K562 (cell line): ENCODE data around the gene CYP2D6. TPM values are rescaled to one million over a fixed set of nuclear protein-coding genes. Genes with fewer than 3 reads are reported as not detected.

Experiments used
- ATF1 ChIP-seq, 2 experiments: fragments of 450-650 bp in 1 of 2; IDR thresholded peaks; 2 replicates each; pipeline ENCODE4 v1.6.1; 2016; ENCODE audit warnings: missing compliant biosample characterization in 1 of 2, missing genetic modification characterization in 1 of 2
- ATF7 ChIP-seq: fragments of 450-650 bp; IDR thresholded peaks from 2 replicates; pipeline ENCODE4 v1.7.1; 2014; ENCODE audit warnings: mild to moderate bottlenecking, moderate library complexity
- BRD4 ChIP-seq: fragments of 200-600 bp; sonication (generic); IDR thresholded peaks from 2 replicates; pipeline ENCODE4 v1.6.1; 2017; ENCODE audit warnings: inconsistent platforms
- BRF1 ChIP-seq: IDR thresholded peaks from 3 replicates; pipeline ENCODE4 v1.6.1; 2011; ENCODE audit warnings: borderline replicate concordance, mild to moderate bottlenecking; ENCODE audit not compliant: insufficient read length; ENCODE audit errors: extremely low read depth
- CC2D1A ChIP-seq: fragments of 450-650 bp; IDR thresholded peaks from 2 replicates; pipeline ENCODE4 v1.6.1; 2017; ENCODE audit warnings: mild to moderate bottlenecking
- CHD2 ChIP-seq: IDR thresholded peaks from 2 replicates; pipeline ENCODE4 v1.6.1; 2011; ENCODE audit warnings: low read depth, low read length
- CXXC5 ChIP-seq: fragments of 250-450 bp; sonication (Bioruptor Pico); IDR thresholded peaks from 2 replicates; pipeline ENCODE4 v1.8.0; 2022; ENCODE audit warnings: inconsistent platforms, mild to moderate bottlenecking, moderate library complexity
- EGR1 ChIP-seq: fragments of 450-650 bp; conservative IDR thresholded peaks from 2 replicates; pipeline ENCODE4 v1.6.1; 2017; ENCODE audit warnings: mild to moderate bottlenecking
- EP300 ChIP-seq: IDR thresholded peaks from 2 replicates; pipeline ENCODE4 v1.6.1; 2012; ENCODE audit warnings: low read length, improper control_type of control experiment
- FOS ChIP-seq: IDR thresholded peaks from 3 replicates; pipeline ENCODE4 v1.6.1; 2011; ENCODE audit not compliant: insufficient read length; ENCODE audit errors: extremely low read depth
- GABPA ChIP-seq: fragments of 200-800 bp; sonication (Bioruptor generic); conservative IDR thresholded peaks from 2 replicates; pipeline ENCODE4 v1.6.1; 2016; ENCODE audit warnings: low read depth, missing genetic modification characterization, missing compliant biosample characterization
- GABPB2 ChIP-seq: fragments of 250-450 bp; sonication (Bioruptor Pico); conservative IDR thresholded peaks from 2 replicates; pipeline ENCODE4 v1.5.1; 2021; ENCODE audit warnings: mild to moderate bottlenecking
- GATA2 ChIP-seq: sonication (generic); formaldehyde crosslinking; IDR thresholded peaks from 2 replicates; pipeline ENCODE4 v1.4.0; 2020; ENCODE audit warnings: mild to moderate bottlenecking, missing genetic modification reagents
- JUND ChIP-seq, 2 experiments: IDR thresholded peaks; 2 replicates in 1 of 2; 3 replicates in 1 of 2; pipeline ENCODE4 v1.6.1; 2011; ENCODE audit warnings: borderline replicate concordance in 2 of 2, low read depth in 2 of 2, low read length in 2 of 2, improper control_type of control experiment in 1 of 2, missing biosample characterization in 1 of 2, missing genetic modification characterization in 1 of 2, missing genetic modification reagents in 1 of 2
- NRF1 ChIP-seq, 2 experiments: fragments of 450-650 bp; IDR thresholded peaks in 1 of 2; conservative IDR thresholded peaks in 1 of 2; 2 replicates each; pipeline ENCODE4 v1.6.1; 2014; ENCODE audit warnings: mild to moderate bottlenecking in 2 of 2
- POLR2B ChIP-seq: fragments of 450-650 bp; IDR thresholded peaks from 2 replicates; pipeline ENCODE4 v1.6.1; 2018; ENCODE audit warnings: low read depth; ENCODE audit not compliant: partially characterized antibody
- RB1 ChIP-seq: fragments of 450-650 bp; IDR thresholded peaks from 2 replicates; pipeline ENCODE4 v1.6.1; 2017; ENCODE audit warnings: low read depth, mild to moderate bottlenecking
- SETDB1 ChIP-seq: IDR thresholded peaks from one replicate; pipeline ENCODE4 v1.6.1; 2012; ENCODE audit warnings: low read length, control low read depth, inconsistent platforms
- SMC3 ChIP-seq: conservative IDR thresholded peaks from 2 replicates; pipeline ENCODE4 v1.6.1; 2011; ENCODE audit warnings: low read depth, low read length, improper control_type of control experiment; ENCODE audit not compliant: insufficient read depth
- ZNF23 ChIP-seq: fragments of 250-450 bp; sonication (Bioruptor Pico); IDR thresholded peaks from 2 replicates; pipeline ENCODE4 v1.4.0; 2020; ENCODE audit warnings: mild to moderate bottlenecking
- ZNF57 ChIP-seq: fragments of 450-650 bp; formaldehyde crosslinking; IDR thresholded peaks from 2 replicates; pipeline ENCODE4 v1.4.0; 2020; ENCODE audit warnings: mild to moderate bottlenecking, moderate library complexity
- polyA plus RNA-seq, 8 experiments: library from polyadenylated mRNA; depleted of rRNA in 4 of 8; stranded (reverse) in 5 of 8; unstranded in 3 of 8; fragments of >200 nt; fragmentation: Nextera tagmentation in 2 of 8; fragmentation: Illumina TruSeq in 1 of 8; extraction: Ambion mirVana in 2 of 8; extraction: Trizol in 1 of 8; gene quantifications; 2 replicates each; pipeline versions ENCODE4 v1.2.1 to v1.2.3, GENCODE V29; 2011 to 2014; ENCODE audit warnings: inconsistent platforms in 1 of 8, missing spikeins in 1 of 8
- total RNA-seq, 7 experiments: library from RNA; depleted of rRNA in 6 of 7; stranded (reverse); fragments of >200 nt in 6 of 7; fragmentation: Illumina TruSeq in 2 of 7; extraction: Trizol in 2 of 7; gene quantifications; 2 replicates each; pipeline versions ENCODE4 v1.2.1 to v1.2.3, GENCODE V29; 2011 to 2021; ENCODE audit warnings: low replicate concordance in 1 of 7
- TF ChIP-seq, protein P1 (sequence below): fragments of 250-450 bp; sonication (Bioruptor Pico); IDR thresholded peaks from 2 replicates; pipeline ENCODE4 v1.8.0; 2022; ENCODE audit warnings: inconsistent platforms
- TF ChIP-seq, protein P2 (sequence below): sonication (generic); formaldehyde crosslinking; IDR thresholded peaks from 2 replicates; pipeline ENCODE4 v1.8.1; 2023; ENCODE audit warnings: missing genetic modification reagents, mild to moderate bottlenecking, borderline replicate concordance

CYP2D6 gene
- total and polyA plus RNA-seq, 9 of the 15 experiments (the other 6 are each of a cell fraction or from before 2014, with no cell fraction given) = 0.04 to 0.20 (median 0.09) TPM; not detected in 5

DNA sequence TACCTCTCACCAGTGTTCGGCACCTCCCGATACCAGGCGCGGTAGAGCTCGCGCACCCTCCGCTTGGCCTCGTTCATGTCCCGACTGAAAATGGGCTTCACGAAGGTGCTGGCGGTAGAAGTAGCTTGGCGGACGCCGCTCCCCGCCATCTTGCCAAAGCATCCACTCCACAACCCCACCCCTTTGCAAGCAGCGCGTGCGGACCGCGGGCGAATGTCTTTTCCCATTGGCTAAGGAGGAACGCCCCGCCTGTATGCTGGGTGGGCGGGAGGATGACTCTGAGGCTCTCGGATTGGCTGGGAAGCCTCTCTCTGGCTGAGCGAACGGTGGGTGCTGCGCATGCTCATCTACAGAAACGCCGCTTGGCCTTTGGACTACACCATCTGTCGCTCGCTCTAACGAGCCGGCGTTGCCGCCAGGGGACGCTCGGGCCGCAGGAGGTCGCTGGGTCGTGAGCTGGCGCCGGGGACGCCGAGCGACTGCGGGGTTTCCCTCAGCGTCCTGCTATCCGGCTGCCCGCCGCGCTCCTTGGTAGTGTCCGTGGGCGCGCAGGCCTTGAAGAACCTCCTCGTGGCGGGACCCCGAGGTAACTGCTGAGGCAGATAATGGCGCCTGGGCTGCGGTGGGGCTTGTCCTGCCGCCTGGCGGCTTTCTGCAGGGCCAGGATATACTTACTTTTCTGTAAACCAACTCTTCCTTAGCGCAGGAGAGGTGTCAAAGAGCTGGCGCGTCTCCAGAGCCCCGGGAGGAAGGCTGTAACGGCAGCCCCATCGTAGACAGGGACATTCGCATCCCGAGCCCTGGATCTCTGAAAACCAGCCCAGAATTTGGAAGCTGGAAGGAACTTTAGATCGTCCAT lies 39.8 kb downstream of the CYP2D6 start, which contains the start of gene NDUFA6 (continued):
- no peak for TF ChIP-seq GABPA (tag)
- TF ChIP-seq, protein P1, sequence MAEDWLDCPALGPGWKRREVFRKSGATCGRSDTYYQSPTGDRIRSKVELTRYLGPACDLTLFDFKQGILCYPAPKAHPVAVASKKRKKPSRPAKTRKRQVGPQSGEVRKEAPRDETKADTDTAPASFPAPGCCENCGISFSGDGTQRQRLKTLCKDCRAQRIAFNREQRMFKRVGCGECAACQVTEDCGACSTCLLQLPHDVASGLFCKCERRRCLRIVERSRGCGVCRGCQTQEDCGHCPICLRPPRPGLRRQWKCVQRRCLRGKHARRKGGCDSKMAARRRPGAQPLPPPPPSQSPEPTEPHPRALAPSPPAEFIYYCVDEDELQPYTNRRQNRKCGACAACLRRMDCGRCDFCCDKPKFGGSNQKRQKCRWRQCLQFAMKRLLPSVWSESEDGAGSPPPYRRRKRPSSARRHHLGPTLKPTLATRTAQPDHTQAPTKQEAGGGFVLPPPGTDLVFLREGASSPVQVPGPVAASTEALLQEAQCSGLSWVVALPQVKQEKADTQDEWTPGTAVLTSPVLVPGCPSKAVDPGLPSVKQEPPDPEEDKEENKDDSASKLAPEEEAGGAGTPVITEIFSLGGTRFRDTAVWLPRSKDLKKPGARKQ (CRISPR knock-in tag) = no peak
- TF ChIP-seq FOS = peak; percentile 57
- TF ChIP-seq BRF1 = no peak
- TF ChIP-seq ATF7 = peak; percentile 80
- no peak for TF ChIP-seq EP300
- TF ChIP-seq SETDB1 = no peak
- TF ChIP-seq CHD2 = no peak
- no peak for TF ChIP-seq ATF1 (CRISPR knock-in tag; IDR thresholded peaks at IDR 0.05)
- peak; percentile 20 for TF ChIP-seq ATF1 (tag; IDR thresholded peaks at IDR 0.05)
- TF ChIP-seq BRD4 = 0 out of 2 replicates have a peak, but pooled peaks have one; percentile 53
- no peak for TF ChIP-seq ZNF57 (CRISPR knock-in tag)
- TF ChIP-seq ZNF23 = no peak
- no peak for TF ChIP-seq CC2D1A
- peak; percentile 77 for TF ChIP-seq POLR2B
- TF ChIP-seq, protein P2, sequence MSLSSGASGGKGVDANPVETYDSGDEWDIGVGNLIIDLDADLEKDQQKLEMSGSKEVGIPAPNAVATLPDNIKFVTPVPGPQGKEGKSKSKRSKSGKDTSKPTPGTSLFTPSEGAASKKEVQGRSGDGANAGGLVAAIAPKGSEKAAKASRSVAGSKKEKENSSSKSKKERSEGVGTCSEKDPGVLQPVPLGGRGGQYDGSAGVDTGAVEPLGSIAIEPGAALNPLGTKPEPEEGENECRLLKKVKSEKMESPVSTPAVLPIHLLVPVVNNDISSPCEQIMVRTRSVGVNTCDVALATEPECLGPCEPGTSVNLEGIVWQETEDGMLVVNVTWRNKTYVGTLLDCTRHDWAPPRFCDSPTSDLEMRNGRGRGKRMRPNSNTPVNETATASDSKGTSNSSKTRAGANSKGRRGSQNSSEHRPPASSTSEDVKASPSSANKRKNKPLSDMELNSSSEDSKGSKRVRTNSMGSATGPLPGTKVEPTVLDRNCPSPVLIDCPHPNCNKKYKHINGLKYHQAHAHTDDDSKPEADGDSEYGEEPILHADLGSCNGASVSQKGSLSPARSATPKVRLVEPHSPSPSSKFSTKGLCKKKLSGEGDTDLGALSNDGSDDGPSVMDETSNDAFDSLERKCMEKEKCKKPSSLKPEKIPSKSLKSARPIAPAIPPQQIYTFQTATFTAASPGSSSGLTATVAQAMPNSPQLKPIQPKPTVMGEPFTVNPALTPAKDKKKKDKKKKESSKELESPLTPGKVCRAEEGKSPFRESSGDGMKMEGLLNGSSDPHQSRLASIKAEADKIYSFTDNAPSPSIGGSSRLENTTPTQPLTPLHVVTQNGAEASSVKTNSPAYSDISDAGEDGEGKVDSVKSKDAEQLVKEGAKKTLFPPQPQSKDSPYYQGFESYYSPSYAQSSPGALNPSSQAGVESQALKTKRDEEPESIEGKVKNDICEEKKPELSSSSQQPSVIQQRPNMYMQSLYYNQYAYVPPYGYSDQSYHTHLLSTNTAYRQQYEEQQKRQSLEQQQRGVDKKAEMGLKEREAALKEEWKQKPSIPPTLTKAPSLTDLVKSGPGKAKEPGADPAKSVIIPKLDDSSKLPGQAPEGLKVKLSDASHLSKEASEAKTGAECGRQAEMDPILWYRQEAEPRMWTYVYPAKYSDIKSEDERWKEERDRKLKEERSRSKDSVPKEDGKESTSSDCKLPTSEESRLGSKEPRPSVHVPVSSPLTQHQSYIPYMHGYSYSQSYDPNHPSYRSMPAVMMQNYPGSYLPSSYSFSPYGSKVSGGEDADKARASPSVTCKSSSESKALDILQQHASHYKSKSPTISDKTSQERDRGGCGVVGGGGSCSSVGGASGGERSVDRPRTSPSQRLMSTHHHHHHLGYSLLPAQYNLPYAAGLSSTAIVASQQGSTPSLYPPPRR (CRISPR knock-in tag) = no peak; the same call in 1 of the 2 replicates
- peak; percentile 98 to 99 for TF ChIP-seq NRF1 (conservative IDR thresholded peaks at IDR 0.05 in 1 of 2, IDR thresholded peaks at IDR 0.05 in 1 of 2)
- peak; percentile 28 for TF ChIP-seq EGR1
- TF ChIP-seq GATA2 = no peak
- peak; percentile 75; the same call in 1 of the 2 replicates for TF ChIP-seq JUND (IDR thresholded peaks at IDR 0.05; ENCODE audit: borderline replicate concordance, low read depth, low read length)
- TF ChIP-seq JUND (tag; IDR thresholded peaks at IDR 0.05; ENCODE audit: borderline replicate concordance, low read depth, low read length) = 0 out of 3 replicates have a peak, but pooled peaks have one; percentile 10
- peak; percentile 72 for TF ChIP-seq CXXC5 (CRISPR knock-in tag)
- no peak for TF ChIP-seq GABPB2 (CRISPR knock-in tag)
- TF ChIP-seq RB1 = peak; percentile 85
- TF ChIP-seq SMC3 = peak; percentile 86
